GM12892 (cell line): Measurements from ENCODE around the gene CSNK1G2.

Experiments used
- POLR2A ChIP-seq: IDR thresholded peaks from 2 replicates; pipeline ENCODE4 v1.6.1; 2011; ENCODE audit warnings: low read depth, low read length, control low read depth
- POLR2AphosphoS5 ChIP-seq: IDR thresholded peaks from 2 replicates; pipeline ENCODE4 v1.6.1; 2011; ENCODE audit warnings: low read depth, low read length, control low read depth

DNA sequence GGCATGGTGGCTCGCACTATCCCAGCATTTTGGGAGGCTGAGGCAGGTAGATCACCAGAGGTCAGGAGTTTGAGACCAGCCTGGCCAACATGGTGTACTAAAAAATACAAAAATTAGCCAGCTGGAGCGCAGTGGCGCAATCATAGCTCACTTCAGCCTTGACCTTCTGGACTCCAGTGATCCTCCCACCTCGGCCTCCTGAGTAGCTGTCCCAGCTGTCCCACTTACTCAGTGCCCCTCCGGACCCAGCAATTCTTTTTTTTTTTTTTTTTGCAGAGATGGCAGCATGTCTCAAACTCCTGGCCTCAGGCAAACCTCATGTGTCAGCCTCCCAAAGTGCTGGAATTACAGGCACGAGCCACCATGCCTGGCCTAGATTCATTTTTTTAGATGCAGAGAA is 38.0 kb upstream of the CSNK1G2 start:
- no peak for TF ChIP-seq POLR2A
- no peak for TF ChIP-seq POLR2AphosphoS5
